ENCODE results near the gene OBI1. TPM values are rescaled to one million over a fixed set of nuclear protein-coding genes. Genes with fewer than 3 reads are reported as not detected.

OBI1 gene
- total and polyA plus RNA-seq, 9 of the 15 experiments (the other 6 are each of a cell fraction or from before 2014, with no cell fraction given), result 8.7 to 18.4 (median 14.2) TPM

- Histone ChIP-seq H3K9me3 (replicated peaks; ENCODE audit: control insufficient read depth, insufficient read depth, low read depth, low read length) (no peaks in the 10 kb centered on the region), H2AFZ (ENCODE audit: low read depth, low read length) (no peak overlapping the region), H3K79me2 (ENCODE audit: control insufficient read depth, insufficient read depth, low read length) (no peaks in the 10 kb centered on the region), H4K20me1 (replicated peaks; ENCODE audit: control insufficient read depth, insufficient read depth, low read length) (0 out of 2 replicates have a peak, but pooled peaks cover 3% of the 10 kb centered on the region), H3K27ac (ENCODE audit: extremely low read depth, low read depth, low read length) (no peak overlapping the region), H3K36me3 (ENCODE audit: control insufficient read depth, insufficient read depth, low read length) (peaks cover 66% of the 10 kb centered on the region), H3K9ac (ENCODE audit: insufficient read depth in 1 of 2, low read depth in 2 of 2, low read length in 2 of 2) (no peak overlapping the region), H3K27me3 (ENCODE audit: control insufficient read depth in 2 of 2, insufficient read depth in 2 of 2, low read length in 2 of 2) (no peaks in the 10 kb centered on the region), H3K4me3 (no peak overlapping the region), H3K4me1 (replicated peaks in 1 of 2; ENCODE audit: control insufficient read depth in 2 of 2, insufficient read depth in 2 of 2, low read length in 2 of 2) (peaks cover 0 to 3% of the 10 kb centered on the region in 2 experiments; a peak in 3 of 5 replicates), H3K4me2 (ENCODE audit: insufficient read depth, low read length) (no peak overlapping the region), H3K9me1 (ENCODE audit: control insufficient read depth, insufficient read depth, low read length) (no peaks in the 10 kb centered on the region)
- no peak for ATAC-seq
- TF ChIP-seq DEAF1 (CRISPR knock-in tag; IDR thresholded peaks at IDR 0.05), result no peak
- no peak for TF ChIP-seq ZNF184 (CRISPR knock-in tag; IDR thresholded peaks at IDR 0.05)
- no peak for TF ChIP-seq HNRNPH1 (optimal IDR thresholded peaks at IDR 0.05; ENCODE audit: low read depth, low read length)
- no peak for TF ChIP-seq SFPQ (IDR thresholded peaks at IDR 0.05; ENCODE audit: low read depth, low read length)
- no peak for TF ChIP-seq SMARCE1 (IDR thresholded peaks at IDR 0.05)
- TF ChIP-seq DNMT1 (IDR thresholded peaks at IDR 0.05), result no peak
- no peak for TF ChIP-seq NEUROD1 (IDR thresholded peaks at IDR 0.05; ENCODE audit: borderline replicate concordance, low read depth, low read length, partially characterized antibody)
- TF ChIP-seq SMARCB1 (IDR thresholded peaks at IDR 0.05; ENCODE audit: insufficient read length, low read depth), result no peak
- no peak for TF ChIP-seq TBP (optimal IDR thresholded peaks at IDR 0.05; ENCODE audit: low read depth, low read length)
- no peak for TF ChIP-seq ZNF589 (CRISPR knock-in tag; IDR thresholded peaks at IDR 0.05; ENCODE audit: low read depth)
- no peak for DNase-seq (ENCODE audit: extremely low read depth in 1 of 4, low spot score in 3 of 4)
- ChIA-PET CTCF (ENCODE audit: low intra/inter-chr PET ratio) (no interaction called here), POLR2A (no interaction called here)
- intact Hi-C loops (cut with micrococcal nuclease), result no loop called here
- FAIRE-seq, result no peak
- in situ Hi-C loops (cut with MboI), result no loop called here
- BruUV-seq (replicated peaks), result no TSS peak
- 72% methylated on average over 3 of the region's 4 CpGs for WGBS (ENCODE audit: insufficient coverage, low coverage, missing lambda C conversion rate)
Observed at GRCh38 chr13:78632996-78633395, 26.0 kb downstream of the OBI1 start.

Measured in K562 (cell line).